ENCODE results near the gene DDX42. TPM values are rescaled to one million over a fixed set of nuclear protein-coding genes. Genes with fewer than 3 reads are reported as not detected.

Gene DDX42
- total RNA-seq, 1 donor from 2014 or later: 197 TPM

- Mint-ChIP-seq H3K9me3 (no peaks in the 10 kb centered on the region), H3K4me1 (peaks cover 29% of the 10 kb centered on the region), H3K27ac (peak overlapping the region; percentile 100), H3K4me3 (peak overlapping the region; percentile 99), H3K36me3 (peaks cover 2% of the 10 kb centered on the region), H3K27me3 (ENCODE audit: low read depth) (no peaks in the 10 kb centered on the region)
- no peak for DNase-seq (ENCODE audit: low spot score in 2 of 2, unreplicated experiment in 2 of 2)
- TF ChIP-seq, protein P1, sequence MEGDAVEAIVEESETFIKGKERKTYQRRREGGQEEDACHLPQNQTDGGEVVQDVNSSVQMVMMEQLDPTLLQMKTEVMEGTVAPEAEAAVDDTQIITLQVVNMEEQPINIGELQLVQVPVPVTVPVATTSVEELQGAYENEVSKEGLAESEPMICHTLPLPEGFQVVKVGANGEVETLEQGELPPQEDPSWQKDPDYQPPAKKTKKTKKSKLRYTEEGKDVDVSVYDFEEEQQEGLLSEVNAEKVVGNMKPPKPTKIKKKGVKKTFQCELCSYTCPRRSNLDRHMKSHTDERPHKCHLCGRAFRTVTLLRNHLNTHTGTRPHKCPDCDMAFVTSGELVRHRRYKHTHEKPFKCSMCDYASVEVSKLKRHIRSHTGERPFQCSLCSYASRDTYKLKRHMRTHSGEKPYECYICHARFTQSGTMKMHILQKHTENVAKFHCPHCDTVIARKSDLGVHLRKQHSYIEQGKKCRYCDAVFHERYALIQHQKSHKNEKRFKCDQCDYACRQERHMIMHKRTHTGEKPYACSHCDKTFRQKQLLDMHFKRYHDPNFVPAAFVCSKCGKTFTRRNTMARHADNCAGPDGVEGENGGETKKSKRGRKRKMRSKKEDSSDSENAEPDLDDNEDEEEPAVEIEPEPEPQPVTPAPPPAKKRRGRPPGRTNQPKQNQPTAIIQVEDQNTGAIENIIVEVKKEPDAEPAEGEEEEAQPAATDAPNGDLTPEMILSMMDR (IDR thresholded peaks at IDR 0.05; ENCODE audit: unreplicated experiment): no peak
These were observed 1.1 kb upstream of the DDX42 start for GRCh38 chr17:63772801-63773271.

DNA sequence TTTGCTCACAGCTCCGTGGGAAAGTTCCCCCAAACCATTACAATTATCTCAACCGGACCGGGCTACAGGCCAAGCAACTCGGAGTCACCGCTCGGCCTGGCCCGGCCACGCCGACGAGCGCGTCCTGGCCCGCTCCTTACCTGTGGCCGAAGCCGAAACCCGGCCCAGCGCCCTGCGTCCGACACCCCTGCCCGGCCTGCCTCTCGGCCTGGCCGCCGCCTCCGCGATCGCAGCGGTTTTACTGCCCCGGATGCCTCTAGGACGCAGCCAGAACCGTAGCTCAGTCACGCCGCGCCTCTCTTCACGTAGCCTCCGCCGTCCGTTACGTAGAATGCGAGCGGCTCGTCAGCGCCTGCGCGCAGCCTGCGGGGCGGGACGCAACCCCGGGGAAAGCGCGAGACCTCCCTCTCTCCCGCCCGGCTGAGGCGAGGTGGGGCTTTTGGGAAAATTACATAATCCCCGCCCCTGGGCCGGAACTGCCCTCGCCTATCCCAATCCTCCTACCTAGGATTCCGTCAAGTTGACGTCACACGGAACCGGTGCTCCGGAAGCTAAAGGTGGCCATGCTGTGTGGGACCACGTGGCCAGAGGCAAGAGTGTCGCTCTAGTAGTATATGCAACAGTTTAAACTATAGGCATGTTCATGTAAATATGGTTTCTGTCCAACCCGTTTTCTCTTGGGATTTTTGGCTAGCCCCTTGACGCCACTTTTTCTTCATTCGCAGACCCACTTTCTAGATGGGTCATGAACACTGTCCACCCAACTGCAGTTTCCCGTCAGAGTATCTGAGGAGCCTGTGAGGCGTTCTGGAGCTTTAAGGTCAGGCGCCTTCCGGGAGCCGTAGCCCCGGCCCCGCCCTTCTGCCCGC is 464 bp upstream of the DDX42 start, which contains the start of gene CCDC47:
CCDC47 (minus strand) TSS at position 326 of the 869 bp plus-strand sequence. CDS start 7,422 bp downstream, outside the sequence.
- Mint-ChIP-seq H3K36me3 (peaks cover 2% of the 10 kb centered on the region), H3K4me3 (peak within 1 kb of the TSS; percentile 99), H3K4me1 (peaks cover 31% of the 10 kb centered on the region), H3K9me3 (no peaks in the 10 kb centered on the region), H3K27me3 (ENCODE audit: low read depth) (no peaks in the 10 kb centered on the region), H3K27ac (peak within 1 kb of the TSS; percentile 100)
- peak; percentile 97 to 98 for DNase-seq (ENCODE audit: low spot score in 2 of 2, unreplicated experiment in 2 of 2)
- TF ChIP-seq, protein P1 (IDR thresholded peaks at IDR 0.05; ENCODE audit: unreplicated experiment): no peak

DNA sequence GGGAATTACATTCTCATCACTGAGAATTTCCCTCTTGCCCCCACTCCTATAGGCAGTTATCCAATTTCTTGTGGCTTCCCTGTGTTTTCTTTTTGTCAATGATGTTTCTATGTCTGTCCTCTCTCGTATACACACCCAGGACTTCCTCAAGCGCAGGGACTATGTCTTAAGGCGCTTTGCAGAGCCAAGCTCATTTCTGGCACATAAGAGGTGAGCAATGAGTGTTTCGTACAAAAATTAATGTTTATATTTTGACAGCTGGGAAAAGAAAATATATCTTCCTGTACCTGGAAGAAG is 947 bp downstream of the DDX42 start:
- peaks cover 32% of the 10 kb centered on the region for H3K4me1 Mint-ChIP-seq
- H3K27me3 Mint-ChIP-seq (ENCODE audit: low read depth): no peaks in the 10 kb centered on the region
- DNase-seq (ENCODE audit: low spot score in 2 of 2, unreplicated experiment in 2 of 2): no peak

GRCh38 chr17:63775420-63775819 is 1.4 kb downstream of the DDX42 start:
- H3K27me3 Mint-ChIP-seq (ENCODE audit: low read depth): no peaks in the 10 kb centered on the region

More for the DNA sequence above, 947 bp downstream of the DDX42 start:
- peaks cover 7% of the 10 kb centered on the region for H3K36me3 Mint-ChIP-seq
- peak overlapping the region; percentile 99 for H3K4me3 Mint-ChIP-seq
- H3K27ac Mint-ChIP-seq: peak overlapping the region; percentile 100
- no peaks in the 10 kb centered on the region for H3K9me3 Mint-ChIP-seq
- TF ChIP-seq, protein P1 (IDR thresholded peaks at IDR 0.05; ENCODE audit: unreplicated experiment): no peak

GRCh38 chr17:63780507-63780906 is 6.5 kb downstream of the DDX42 start:
- no peak for DNase-seq (ENCODE audit: low spot score in 2 of 2, unreplicated experiment in 2 of 2)
- Mint-ChIP-seq H3K36me3 (peaks cover 8% of the 10 kb centered on the region), H3K9me3 (no peaks in the 10 kb centered on the region), H3K4me1 (peaks cover 13% of the 10 kb centered on the region), H3K4me3 (no peak overlapping the region), H3K27me3 (ENCODE audit: low read depth) (no peaks in the 10 kb centered on the region), H3K27ac (peak overlapping the region; percentile 34)
- TF ChIP-seq, protein P1 (IDR thresholded peaks at IDR 0.05; ENCODE audit: unreplicated experiment): no peak

More at GRCh38 chr17:63775420-63775819, 1.4 kb downstream of the DDX42 start:
- Mint-ChIP-seq H3K36me3 (peaks cover 7% of the 10 kb centered on the region), H3K4me1 (peaks cover 32% of the 10 kb centered on the region), H3K4me3 (peak overlapping the region; percentile 99), H3K27ac (peak overlapping the region; percentile 100), H3K9me3 (no peaks in the 10 kb centered on the region)
- no peak for DNase-seq (ENCODE audit: low spot score in 2 of 2, unreplicated experiment in 2 of 2)
- TF ChIP-seq, protein P1 (IDR thresholded peaks at IDR 0.05; ENCODE audit: unreplicated experiment): no peak

Data from mesothelial cell of epicardium (in vitro differentiated cells).